Suprapubic skin (tissue), 4 donors: ENCODE results near the gene KANSL1. TPM values are rescaled to one million over a fixed set of nuclear protein-coding genes. Genes with fewer than 3 reads are reported as not detected.
A peak's percentile ranks its signal among the peaks of the same experiment; 100 is the strongest.

Experiments used
- DNase-seq, 2 donors: peaks; one replicate each; pipeline ENCODE4 v3.0.0-alpha.2; 2019; ENCODE audit warnings: low spot score in 2 of 2
- H3K27ac ChIP-seq: fragments of 200-600 bp; sonication (generic); one replicate; pipeline ENCODE4 v1.5.1; 2019
- H3K27me3 ChIP-seq: fragments of 200-600 bp; sonication (generic); one replicate; pipeline ENCODE4 v1.5.1; 2019
- H3K36me3 ChIP-seq: fragments of 200-600 bp; sonication (generic); one replicate; pipeline ENCODE4 v1.5.1; 2019
- H3K4me1 ChIP-seq: fragments of 200-600 bp; sonication (generic); one replicate; pipeline ENCODE4 v1.5.1; 2019
- H3K4me3 ChIP-seq: fragments of 200-600 bp; sonication (generic); one replicate; pipeline ENCODE4 v1.5.1; 2019; ENCODE audit warnings: mild to moderate bottlenecking
- H3K9me3 ChIP-seq: fragments of 200-600 bp; sonication (generic); one replicate; pipeline ENCODE4 v1.5.1; 2019
- EP300 ChIP-seq: sonication (generic); formaldehyde crosslinking; IDR thresholded peaks from one replicate; pipeline ENCODE4 v1.6.1; 2017; ENCODE audit warnings: antibody characterized with exemption
- POLR2A ChIP-seq, 2 donors: fragments of 450-650 bp; IDR thresholded peaks; one replicate each; pipeline ENCODE4 v1.6.1; 2017; ENCODE audit warnings: antibody characterized with exemption in 2 of 2, mild to moderate bottlenecking in 2 of 2, moderate library complexity in 2 of 2
- POLR2AphosphoS5 ChIP-seq, 3 donors: sonication (generic); formaldehyde crosslinking; IDR thresholded peaks; one replicate each; pipeline ENCODE4 v1.6.1; 2017; ENCODE audit warnings: antibody characterized with exemption in 3 of 3
- WGBS: methylation state at CpG from one replicate; pipeline ENCODE4 v1.1.5; 2018; 5-methylcytosine and 5-hydroxymethylcytosine counted together
- total RNA-seq, 4 donors: library from RNA; depleted of rRNA; stranded (reverse); fragments of >200 nt; gene quantifications; one replicate each; pipeline ENCODE4 v1.1.0, GENCODE V29; 2016
- TF ChIP-seq, protein P1 (sequence below), 2 donors: fragments of 200-600 bp in 1 of 2; fragments of 450-650 bp in 1 of 2; sonication (generic) in 1 of 2; IDR thresholded peaks; one replicate each; pipeline ENCODE4 v1.5.1; 2016 to 2019; ENCODE audit warnings: antibody characterized with exemption in 2 of 2, mild to moderate bottlenecking in 1 of 2, moderate library complexity in 1 of 2

The KANSL1 gene
- total RNA-seq, 4 donors from 2014 or later = 68.2 to 187 (median 79.0) TPM

DNA sequence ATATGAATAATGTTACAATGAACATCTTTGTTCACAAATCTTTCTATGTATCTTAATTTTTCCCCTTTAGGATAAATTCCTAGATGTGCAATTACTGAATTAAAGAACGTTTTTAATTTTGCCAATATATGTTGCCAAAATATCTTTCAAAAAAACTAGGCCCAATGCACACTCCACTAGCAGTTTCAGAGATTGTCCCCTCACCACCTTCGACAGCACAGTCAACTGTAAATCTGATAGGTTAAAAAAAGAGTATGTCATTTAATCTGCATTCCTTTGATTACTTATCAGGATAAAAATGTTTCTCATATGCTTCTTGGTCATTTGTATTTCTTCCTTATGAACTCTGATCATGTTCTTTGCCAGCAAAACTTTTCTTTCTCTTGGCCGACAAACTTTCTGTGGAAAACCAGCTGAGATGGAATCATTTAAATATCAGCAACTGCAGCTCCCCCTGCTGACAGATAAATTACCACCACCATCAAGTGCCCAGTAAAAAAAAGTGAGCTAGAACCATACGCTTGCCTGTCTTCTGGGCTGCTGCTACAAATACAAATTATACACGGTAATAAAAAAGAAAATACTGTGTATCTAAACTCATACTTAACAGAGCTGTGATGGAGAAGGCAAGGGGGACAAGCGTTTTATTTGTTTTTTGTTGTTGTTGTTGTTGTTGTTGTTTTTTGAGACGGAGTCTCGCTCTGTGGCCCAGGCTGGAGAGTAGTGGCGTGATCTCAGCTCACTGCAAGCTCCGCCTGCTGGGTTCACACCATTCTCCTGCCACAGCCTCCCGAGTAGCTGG, 19.6 kb upstream of the KANSL1 start:
- Histone ChIP-seq H3K4me1 (peaks cover 3% of the 10 kb centered on the region), H3K9me3 (no peaks in the 10 kb centered on the region), H3K27ac (no peak overlapping the region), H3K4me3 (no peak overlapping the region), H3K36me3 (peaks cover 5% of the 10 kb centered on the region), H3K27me3 (no peaks in the 10 kb centered on the region)
- WGBS = 42% methylated on average over 11 of the region's 11 CpGs
- DNase-seq = no peak
- TF ChIP-seq, protein P1, sequence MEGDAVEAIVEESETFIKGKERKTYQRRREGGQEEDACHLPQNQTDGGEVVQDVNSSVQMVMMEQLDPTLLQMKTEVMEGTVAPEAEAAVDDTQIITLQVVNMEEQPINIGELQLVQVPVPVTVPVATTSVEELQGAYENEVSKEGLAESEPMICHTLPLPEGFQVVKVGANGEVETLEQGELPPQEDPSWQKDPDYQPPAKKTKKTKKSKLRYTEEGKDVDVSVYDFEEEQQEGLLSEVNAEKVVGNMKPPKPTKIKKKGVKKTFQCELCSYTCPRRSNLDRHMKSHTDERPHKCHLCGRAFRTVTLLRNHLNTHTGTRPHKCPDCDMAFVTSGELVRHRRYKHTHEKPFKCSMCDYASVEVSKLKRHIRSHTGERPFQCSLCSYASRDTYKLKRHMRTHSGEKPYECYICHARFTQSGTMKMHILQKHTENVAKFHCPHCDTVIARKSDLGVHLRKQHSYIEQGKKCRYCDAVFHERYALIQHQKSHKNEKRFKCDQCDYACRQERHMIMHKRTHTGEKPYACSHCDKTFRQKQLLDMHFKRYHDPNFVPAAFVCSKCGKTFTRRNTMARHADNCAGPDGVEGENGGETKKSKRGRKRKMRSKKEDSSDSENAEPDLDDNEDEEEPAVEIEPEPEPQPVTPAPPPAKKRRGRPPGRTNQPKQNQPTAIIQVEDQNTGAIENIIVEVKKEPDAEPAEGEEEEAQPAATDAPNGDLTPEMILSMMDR (IDR thresholded peaks at IDR 0.05) = peak; percentile 65 to 90
- TF ChIP-seq POLR2A (IDR thresholded peaks at IDR 0.05) = no peak

DNA sequence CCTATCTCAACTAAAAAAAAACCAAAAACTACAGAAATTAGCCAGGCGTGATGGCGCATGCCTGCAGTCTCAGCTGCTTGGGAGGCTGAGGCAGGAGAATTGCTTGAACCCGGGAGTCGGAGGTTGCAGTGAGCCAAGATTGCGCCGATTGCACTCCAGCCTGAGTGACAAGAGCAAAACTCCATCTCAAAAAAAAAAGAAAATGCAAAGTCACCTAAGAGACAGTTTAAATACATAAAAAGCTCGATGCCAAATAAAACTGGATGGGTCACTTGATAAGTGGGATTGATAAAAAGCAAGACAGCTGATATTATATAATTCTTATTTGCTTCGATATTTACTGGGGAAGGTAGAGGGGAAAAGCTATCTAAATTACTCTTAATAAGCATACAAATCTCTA, 15.8 kb upstream of the KANSL1 start:
- TF ChIP-seq POLR2AphosphoS5 (IDR thresholded peaks at IDR 0.05) = no peak
- TF ChIP-seq POLR2A (IDR thresholded peaks at IDR 0.05) = no peak
- no peak for TF ChIP-seq EP300
- TF ChIP-seq, protein P1 (IDR thresholded peaks at IDR 0.05) = no peak
- WGBS = 95% methylated on average over 8 of the region's 8 CpGs
- no peak overlapping the region for H3K27ac ChIP-seq
- no peaks in the 10 kb centered on the region for H3K36me3 ChIP-seq
- H3K9me3 ChIP-seq = no peaks in the 10 kb centered on the region
- no peak overlapping the region for H3K4me3 ChIP-seq
- no peaks in the 10 kb centered on the region for H3K27me3 ChIP-seq
- peaks cover 3% of the 10 kb centered on the region for H3K4me1 ChIP-seq
- no peak for DNase-seq

DNA sequence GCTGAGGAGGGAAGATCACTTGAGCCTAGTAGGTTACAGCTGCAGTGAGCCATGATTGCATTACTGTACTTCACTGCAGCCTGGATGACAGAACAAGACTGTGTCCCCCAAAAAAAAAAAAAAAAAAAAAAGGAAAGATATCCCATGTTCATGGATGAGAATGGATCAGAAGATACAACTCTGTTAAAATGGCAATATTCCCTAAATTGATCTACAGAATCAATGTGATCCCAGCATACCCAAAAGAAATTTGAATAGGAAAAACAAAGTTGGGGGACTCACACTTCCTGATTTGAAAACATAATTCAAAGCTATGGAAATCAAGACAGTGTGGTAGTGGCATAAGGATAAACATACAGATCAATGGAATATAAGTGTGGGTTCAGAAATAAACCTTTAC, 12.7 kb upstream of the KANSL1 start:
- Histone ChIP-seq H3K9me3 (no peaks in the 10 kb centered on the region), H3K27ac (no peak overlapping the region), H3K36me3 (no peaks in the 10 kb centered on the region), H3K27me3 (no peaks in the 10 kb centered on the region), H3K4me1 (no peaks in the 10 kb centered on the region), H3K4me3 (no peak overlapping the region)
- TF ChIP-seq POLR2AphosphoS5 (IDR thresholded peaks at IDR 0.05) (no peak), EP300 (no peak), POLR2A (IDR thresholded peaks at IDR 0.05) (no peak)
- TF ChIP-seq, protein P1 (IDR thresholded peaks at IDR 0.05) = no peak
- DNase-seq = no peak

DNA sequence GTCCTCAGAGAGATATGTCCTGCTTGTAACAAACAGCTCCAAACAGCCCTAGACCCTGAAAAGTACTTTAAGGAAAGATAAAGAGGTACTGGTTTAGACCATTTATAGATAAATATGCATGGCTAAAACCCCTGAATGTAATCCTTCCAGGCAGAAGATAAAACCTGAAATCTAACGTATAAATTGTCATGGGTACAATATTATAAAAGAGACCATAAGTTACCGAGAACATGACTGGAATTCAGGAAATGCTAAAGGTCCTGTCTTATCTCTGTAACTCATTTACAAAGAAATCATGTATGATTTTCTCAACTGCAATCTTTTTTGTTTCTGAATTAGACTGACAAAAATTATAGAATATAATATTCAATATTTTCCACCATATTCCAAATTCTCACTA, 9.2 kb upstream of the KANSL1 start:
- Histone ChIP-seq H3K27ac (no peak overlapping the region), H3K27me3 (no peaks in the 10 kb centered on the region), H3K4me1 (no peaks in the 10 kb centered on the region), H3K9me3 (no peaks in the 10 kb centered on the region), H3K36me3 (no peaks in the 10 kb centered on the region), H3K4me3 (no peak overlapping the region)
- no peak for DNase-seq
- no peak for TF ChIP-seq EP300
- TF ChIP-seq POLR2A (IDR thresholded peaks at IDR 0.05) = no peak
- 87% methylated on average over 2 of the region's 2 CpGs for WGBS

DNA sequence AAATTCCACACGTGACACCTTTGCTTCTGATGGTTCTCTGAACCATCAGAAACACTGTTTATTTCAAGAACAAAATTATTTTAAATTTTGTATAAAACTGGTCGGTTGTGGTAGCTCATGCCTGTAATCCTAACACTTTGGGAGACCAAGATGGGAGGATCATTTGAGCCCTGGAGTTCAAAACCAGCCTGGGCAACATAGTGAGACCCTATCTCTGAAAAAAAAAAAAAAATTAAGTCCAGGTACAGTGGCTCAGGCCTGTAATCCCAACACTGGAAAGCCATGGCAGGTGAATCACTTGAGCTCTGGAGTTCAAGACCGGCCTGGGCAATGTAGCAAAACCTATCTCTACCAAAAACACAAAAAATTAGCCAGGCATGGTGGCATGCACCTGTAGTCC, 8.3 kb upstream of the KANSL1 start:
- no peaks in the 10 kb centered on the region for H3K4me1 ChIP-seq
- 90% methylated on average over 3 of the region's 3 CpGs for WGBS
- no peaks in the 10 kb centered on the region for H3K27me3 ChIP-seq
- H3K9me3 ChIP-seq = no peaks in the 10 kb centered on the region
- no peak for DNase-seq
- TF ChIP-seq EP300 = no peak
- TF ChIP-seq POLR2AphosphoS5 (IDR thresholded peaks at IDR 0.05) = no peak
- no peak for TF ChIP-seq POLR2A (IDR thresholded peaks at IDR 0.05)
- TF ChIP-seq, protein P1 (IDR thresholded peaks at IDR 0.05) = no peak
- H3K4me3 ChIP-seq = no peak overlapping the region
- H3K36me3 ChIP-seq = no peaks in the 10 kb centered on the region
- H3K27ac ChIP-seq = no peak overlapping the region

DNA sequence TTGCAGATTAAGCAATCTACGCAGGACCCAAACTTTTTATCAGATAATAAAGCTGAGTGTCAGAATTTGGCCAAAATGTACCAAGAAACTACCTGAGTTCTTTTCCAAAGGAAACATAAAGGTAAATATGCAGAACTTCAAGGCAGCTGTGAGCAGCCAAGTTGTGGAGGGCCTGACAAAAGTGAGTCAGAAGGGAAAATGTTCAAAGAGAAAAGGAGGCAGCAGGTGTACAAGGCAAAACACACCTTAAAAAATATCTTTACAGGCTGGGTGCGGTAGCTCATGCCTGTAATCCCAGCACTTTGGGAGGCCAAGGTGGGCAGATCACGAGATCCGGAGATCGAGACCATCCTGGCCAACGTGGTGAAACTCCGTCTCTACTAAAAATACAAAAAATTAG, 7.0 kb upstream of the KANSL1 start:
- H3K4me1 ChIP-seq = peaks cover 2% of the 10 kb centered on the region
- WGBS = 88% methylated on average over 7 of the region's 7 CpGs

More for the DNA sequence above, 7.0 kb upstream of the KANSL1 start:
- no peak for DNase-seq
- H3K27ac ChIP-seq = no peak overlapping the region
- no peaks in the 10 kb centered on the region for H3K36me3 ChIP-seq
- H3K9me3 ChIP-seq = no peaks in the 10 kb centered on the region
- H3K4me3 ChIP-seq = no peak overlapping the region
- TF ChIP-seq, protein P1 (IDR thresholded peaks at IDR 0.05) = no peak
- no peak for TF ChIP-seq EP300
- TF ChIP-seq POLR2AphosphoS5 (IDR thresholded peaks at IDR 0.05) = no peak
- no peak for TF ChIP-seq POLR2A (IDR thresholded peaks at IDR 0.05)
- H3K27me3 ChIP-seq = no peaks in the 10 kb centered on the region
